PC-9 (cell line): Measurements from ENCODE around the gene MRFAP1L1. TPM values are rescaled to one million over a fixed set of nuclear protein-coding genes. Genes with fewer than 3 reads are reported as not detected.

Source experiments
- BruUV-seq: library from RNA; stranded (reverse); fragments of 400-500 nt; replicated peaks from 2 replicates; lab custom pipeline; 2021; lab: Mats Ljungman, UMichigan
- CTCF ChIA-PET: fragments of 300-600 bp; sonication (Branson Sonifier 250); formaldehyde crosslinking; loops from one replicate; lab custom pipeline; 2022; ENCODE audit warnings: antibody characterized with exemption; lab: Charles Lee
- POLR2A ChIA-PET: fragments of 300-600 bp; sonication (Branson Sonifier 250); formaldehyde crosslinking; loops from one replicate; lab custom pipeline; 2022; ENCODE audit warnings: antibody characterized with exemption; ENCODE audit not compliant: unreplicated experiment; lab: Charles Lee
- DNase-seq, 2 experiments: peaks; one replicate each; pipeline versions ENCODE4 v3.0.0 to v3.0.0-alpha.2; 2015 to 2022; ENCODE audit warnings: mixed read lengths in 1 of 2
- H2AFZ ChIP-seq: fragments of 200-600 bp; sonication (generic); 2 replicates; pipeline ENCODE4 v1.8.1; 2017; ENCODE audit warnings: antibody characterized with exemption
- H3F3A ChIP-seq: fragments of 200-600 bp; sonication (generic); 2 replicates; pipeline ENCODE4 v1.8.1; 2017; ENCODE audit warnings: antibody characterized with exemption, mild to moderate bottlenecking, low read depth; ENCODE audit not compliant: insufficient read depth
- H3K27ac ChIP-seq: fragments of 200-600 bp; sonication (generic); 2 replicates; pipeline ENCODE4 v1.6.1; 2016; ENCODE audit warnings: mixed run types
- H3K27me3 ChIP-seq: fragments of 200-600 bp; sonication (generic); 2 replicates; pipeline ENCODE4 v1.6.1; 2016; ENCODE audit warnings: low read depth, mixed run types; ENCODE audit not compliant: insufficient read depth
- H3K36me3 ChIP-seq: fragments of 200-600 bp; sonication (generic); 2 replicates; pipeline ENCODE4 v1.6.1; 2016; ENCODE audit warnings: low read depth, mixed run types
- H3K4me1 ChIP-seq: fragments of 200-600 bp; sonication (generic); replicated peaks from 2 replicates; pipeline ENCODE4 v1.6.1; 2016; ENCODE audit warnings: mixed run types; ENCODE audit not compliant: insufficient read depth
- H3K4me2 ChIP-seq: fragments of 200-600 bp; sonication (generic); 2 replicates; pipeline ENCODE4 v1.6.1; 2017; ENCODE audit warnings: mixed run types
- H3K4me3 ChIP-seq: fragments of 200-600 bp; sonication (generic); 2 replicates; pipeline ENCODE4 v1.6.1; 2016; ENCODE audit warnings: mixed run types
- H3K79me2 ChIP-seq: fragments of 200-600 bp; sonication (generic); 2 replicates; pipeline ENCODE4 v1.6.1; 2017; ENCODE audit warnings: low read depth, mixed run types
- H3K9me2 ChIP-seq: fragments of 200-600 bp; sonication (generic); 2 replicates; pipeline ENCODE4 v1.8.1; 2017; ENCODE audit warnings: mild to moderate bottlenecking; ENCODE audit not compliant: insufficient read depth
- H3K9me3 ChIP-seq: fragments of 200-600 bp; sonication (generic); 2 replicates; pipeline ENCODE4 v1.8.1; 2016; ENCODE audit warnings: low read depth; ENCODE audit not compliant: insufficient read depth
- H4K20me1 ChIP-seq: fragments of 200-600 bp; sonication (generic); 2 replicates; pipeline ENCODE4 v1.8.1; 2017; ENCODE audit not compliant: insufficient read depth
- CTCF ChIP-seq: fragments of 200-600 bp; sonication (generic); conservative IDR thresholded peaks from 2 replicates; pipeline ENCODE4 v1.6.1; 2017; ENCODE audit warnings: mixed run types, antibody characterized with exemption, mild to moderate bottlenecking, moderate library complexity
- EZH2 ChIP-seq: fragments of 200-600 bp; sonication (generic); IDR thresholded peaks from 2 replicates; pipeline ENCODE4 v1.8.0; 2017; ENCODE audit warnings: antibody characterized with exemption, low read depth
- intact Hi-C: fragments of 100-400 bp; cut with micrococcal nuclease; formaldehyde crosslinking; loops from one replicate; pipeline ENCODE4 v1.10.0; 2022; ENCODE audit not compliant: unreplicated experiment
- total RNA-seq: library from RNA; stranded (reverse); gene quantifications from 2 replicates; pipeline ENCODE4 v1.2.3, GENCODE V29; 2021

The MRFAP1L1 gene
- total RNA-seq, 1 experiment from 2014 or later = 51.4 TPM

GRCh38 chr4:6663596-6664393 lies 45.9 kb downstream of the MRFAP1L1 start:
- CTCF ChIA-PET = interaction anchor here (0.6 kb wide), 1 partner anchor 420 kb away, joined by 5 read pairs; no protein-coding TSS in a partner anchor
- Histone ChIP-seq H3K4me1 (peaks cover 8% of the 10 kb centered on the region), H3K9me3 (no peaks in the 10 kb centered on the region), H2AFZ (no peak overlapping the region), H3K4me2 (peak overlapping the region; percentile 51; the same call in 1 of the 2 replicates), H3F3A (peaks cover 15% of the 10 kb centered on the region), H3K9me2 (no peaks in the 10 kb centered on the region), H3K79me2 (no peaks in the 10 kb centered on the region), H3K36me3 (no peaks in the 10 kb centered on the region), H3K27ac (no peak overlapping the region), H3K4me3 (no peak overlapping the region), H4K20me1 (no peaks in the 10 kb centered on the region), H3K27me3 (no peaks in the 10 kb centered on the region)
- no peak for DNase-seq
- TF ChIP-seq CTCF (no peak), EZH2 (no peak)
- intact Hi-C loops = no loop called here
- POLR2A ChIA-PET = interaction anchor here (0.6 kb wide), 1 partner anchor 82 kb away, joined by 3 read pairs; no protein-coding TSS in a partner anchor
- BruUV-seq = no TSS peak

DNA sequence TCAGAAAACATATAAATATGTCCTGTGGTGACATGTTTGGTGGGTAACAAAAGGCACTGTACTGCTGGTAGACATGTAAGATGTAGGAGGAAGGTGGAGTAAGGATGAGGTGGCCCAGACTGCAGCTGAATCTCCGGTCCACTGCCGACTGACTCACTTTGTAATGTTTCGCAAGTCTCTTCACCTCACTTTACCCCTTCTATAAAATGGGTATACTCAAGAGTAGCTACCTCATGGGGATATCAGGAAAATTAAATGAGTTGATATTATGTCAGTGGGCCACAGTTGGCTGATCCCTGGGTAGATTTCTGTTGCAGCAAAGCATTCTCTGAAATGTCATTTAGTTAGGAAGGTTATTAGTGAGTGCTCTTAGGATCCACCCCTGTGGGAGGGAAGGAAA lies 47.1 kb downstream of the MRFAP1L1 start:
- H3K9me3 ChIP-seq = no peaks in the 10 kb centered on the region
- CTCF ChIA-PET = no interaction called here
- H3K4me1 ChIP-seq = no peaks in the 10 kb centered on the region; the same call in 1 of the 2 replicates
- H3K9me2 ChIP-seq = no peaks in the 10 kb centered on the region
- no peak overlapping the region for H3K4me3 ChIP-seq
- TF ChIP-seq CTCF (no peak), EZH2 (no peak)
- no peaks in the 10 kb centered on the region for H3K27me3 ChIP-seq
- no peak for DNase-seq
- H4K20me1 ChIP-seq = no peaks in the 10 kb centered on the region
- H3K27ac ChIP-seq = no peak overlapping the region
- intact Hi-C loops = no loop called here
- POLR2A ChIA-PET = no interaction called here
- H3K36me3 ChIP-seq = no peaks in the 10 kb centered on the region
- no peak overlapping the region for H3K4me2 ChIP-seq
- H3K79me2 ChIP-seq = no peaks in the 10 kb centered on the region
- BruUV-seq = no TSS peak
- peaks cover 5% of the 10 kb centered on the region; the same call in 1 of the 2 replicates for H3F3A ChIP-seq
- no peak overlapping the region for H2AFZ ChIP-seq

- no peak for TF ChIP-seq CTCF
- TF ChIP-seq EZH2 = no peak
- Histone ChIP-seq H3K9me2 (no peaks in the 10 kb centered on the region), H3K36me3 (no peaks in the 10 kb centered on the region), H2AFZ (no peak overlapping the region), H3K9me3 (no peaks in the 10 kb centered on the region), H4K20me1 (no peaks in the 10 kb centered on the region), H3K79me2 (no peaks in the 10 kb centered on the region), H3K27ac (no peak overlapping the region), H3K4me1 (no peaks in the 10 kb centered on the region; the same call in 1 of the 2 replicates), H3K4me2 (no peak overlapping the region), H3K27me3 (no peaks in the 10 kb centered on the region), H3F3A (no peaks in the 10 kb centered on the region), H3K4me3 (no peak overlapping the region)
- no TSS peak for BruUV-seq
- no peak for DNase-seq
- CTCF ChIA-PET = no interaction called here
- POLR2A ChIA-PET = interaction anchor here (0.6 kb wide), 2 partner anchors 74 to 742 kb away, joined by 3 to 6 read pairs; no protein-coding TSS in a partner anchor
- intact Hi-C loops = no loop called here
Observed at GRCh38 chr4:6660430-6660829, 49.2 kb downstream of the MRFAP1L1 start.
